Measurements from ENCODE around the gene GTF2H4.

Gene GTF2H4

DNA sequence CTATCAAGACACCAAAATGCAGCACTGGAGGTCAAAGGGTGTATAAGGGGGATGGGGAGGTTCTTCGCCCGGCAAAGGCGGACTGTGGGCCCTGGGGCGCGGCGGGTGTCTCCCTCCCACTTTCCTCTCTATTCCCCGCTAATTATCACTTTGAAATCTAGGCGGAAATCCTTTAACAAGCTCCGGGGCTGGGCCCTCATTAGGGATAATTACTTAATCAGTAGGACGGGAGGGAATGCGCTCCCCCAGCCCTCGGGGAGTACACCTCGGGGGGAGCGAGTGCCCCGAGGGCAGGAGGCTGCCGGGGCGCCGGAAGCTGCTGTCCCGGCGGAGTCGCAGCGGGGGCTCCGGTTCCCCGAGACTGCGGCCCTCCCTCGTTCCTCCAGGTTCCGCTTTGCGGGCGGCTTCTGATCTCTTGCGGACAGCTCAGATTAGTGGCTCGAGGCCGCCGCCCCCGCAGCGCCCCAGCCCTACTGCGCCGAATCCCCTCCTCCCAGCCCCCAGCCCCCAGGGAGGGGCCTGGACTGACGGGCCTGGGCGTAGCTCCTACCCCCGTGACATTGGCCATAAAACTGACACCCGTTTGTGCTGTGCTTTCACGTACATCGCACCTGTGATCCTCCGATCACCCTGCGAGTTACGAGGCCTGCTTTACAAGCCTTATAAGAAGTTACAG, 47.5 kb downstream of the GTF2H4 start:
- no peak for TF ChIP-seq POLR2A (IDR thresholded peaks at IDR 0.05; ENCODE audit: low read depth, low read length)
- FAIRE-seq, result no peak
- DNase-seq (ENCODE audit: insufficient read length, low spot score), result no peak

DNA sequence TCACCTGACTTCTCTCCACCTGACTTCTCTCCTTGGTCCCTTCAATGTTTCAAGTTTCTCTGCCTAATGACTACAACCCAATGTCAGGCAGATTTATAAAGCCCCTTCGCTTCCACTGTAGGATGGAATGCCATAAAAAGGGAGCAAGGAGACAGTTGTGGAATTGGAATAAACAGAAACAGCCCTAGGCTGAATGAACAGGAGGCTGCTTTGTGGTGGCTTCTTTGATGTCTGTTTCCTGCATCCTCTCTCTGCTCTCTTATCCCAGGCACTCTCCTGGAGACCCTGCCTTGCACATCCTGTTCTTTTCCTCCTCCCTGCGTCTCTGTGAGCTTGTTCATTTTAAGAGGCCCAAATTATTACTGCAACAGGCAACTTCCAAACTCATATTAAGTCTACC, 49.7 kb downstream of the GTF2H4 start:
- no peak for TF ChIP-seq POLR2A (IDR thresholded peaks at IDR 0.05; ENCODE audit: low read depth, low read length)
- DNase-seq (ENCODE audit: insufficient read length, low spot score), result no peak
- FAIRE-seq, result no peak

DNA sequence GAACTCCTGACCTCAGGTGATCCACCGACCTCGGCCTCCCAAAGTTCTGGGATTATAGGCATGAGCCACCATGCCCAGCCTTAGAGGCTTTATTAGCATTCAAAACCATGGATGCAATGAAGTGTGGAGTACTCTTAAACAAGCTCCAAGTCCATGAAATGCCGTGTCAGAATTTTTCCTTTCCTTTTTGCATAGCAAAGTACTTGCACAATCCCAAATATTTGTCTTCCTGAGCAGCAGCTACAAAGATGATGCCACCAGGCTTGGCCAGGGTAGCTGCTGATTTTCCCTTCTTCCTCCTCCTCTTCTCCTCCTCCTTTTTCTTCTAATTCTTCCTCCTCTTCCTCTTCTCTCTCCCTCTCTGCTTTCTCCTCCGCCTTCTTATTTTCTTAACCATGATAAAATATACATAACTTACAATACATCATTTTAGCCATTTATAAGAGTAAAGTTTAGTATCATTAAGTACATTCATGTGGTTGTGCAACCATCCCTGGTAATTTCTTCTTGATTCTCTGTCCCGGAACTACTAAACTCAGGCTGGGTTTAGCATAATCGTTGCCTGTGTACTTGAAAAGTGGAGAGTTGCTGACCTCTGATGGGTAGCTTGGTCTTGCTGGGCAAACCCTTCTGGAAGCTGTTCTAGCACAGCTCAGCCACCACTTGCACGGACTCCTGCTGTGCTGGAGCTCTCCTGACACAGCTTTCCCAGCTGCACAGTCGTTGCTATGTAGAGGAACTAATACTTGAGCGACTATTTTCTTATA, 53.1 kb downstream of the GTF2H4 start:
- no peak for TF ChIP-seq POLR2A (IDR thresholded peaks at IDR 0.05; ENCODE audit: low read depth, low read length)
- FAIRE-seq (no peak), DNase-seq (ENCODE audit: insufficient read length, low spot score) (no peak)

DNA sequence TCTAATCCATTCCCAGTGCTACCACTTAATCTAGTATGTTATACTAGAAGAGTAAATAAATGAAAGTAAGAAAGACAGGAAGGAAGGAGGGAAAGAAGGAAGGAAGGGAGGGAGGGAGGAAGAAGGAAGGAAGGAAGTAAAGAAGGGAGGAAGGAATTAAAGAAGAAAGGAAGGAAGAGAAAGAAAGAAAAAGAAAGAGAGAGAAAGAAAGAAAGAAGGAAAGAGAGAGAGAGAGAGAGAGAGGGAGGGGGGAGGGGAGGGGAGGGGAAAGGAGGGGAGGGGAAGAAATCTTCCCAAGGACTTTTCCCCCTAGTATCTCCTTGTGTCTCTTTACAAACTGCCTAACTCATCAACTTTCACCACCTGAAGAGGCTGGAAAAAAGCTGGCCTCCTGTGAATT, 54.7 kb downstream of the GTF2H4 start:
- TF ChIP-seq POLR2A (IDR thresholded peaks at IDR 0.05; ENCODE audit: low read depth, low read length), result no peak
- FAIRE-seq (no peak), DNase-seq (ENCODE audit: insufficient read length, low spot score) (no peak)

DNA sequence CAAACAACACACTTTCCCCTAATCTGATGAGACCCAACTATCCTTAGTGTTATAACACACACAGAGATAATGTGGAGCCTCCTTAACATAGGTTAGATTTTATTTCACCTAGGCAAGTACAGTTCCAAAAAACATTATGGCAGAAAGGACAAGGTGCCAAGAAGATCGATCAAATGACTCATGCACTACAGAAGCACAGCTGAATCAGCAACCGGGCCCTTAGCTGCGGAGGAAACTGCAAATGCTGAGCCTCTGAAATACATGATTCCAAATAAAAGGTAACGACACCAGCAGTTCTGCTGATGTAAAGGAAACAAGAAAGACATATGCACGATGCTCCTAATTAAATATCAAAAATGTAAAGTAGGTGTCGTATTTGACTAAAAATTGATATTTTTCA, 55.6 kb downstream of the GTF2H4 start:
- TF ChIP-seq POLR2A (IDR thresholded peaks at IDR 0.05; ENCODE audit: low read depth, low read length), result no peak
- peak; percentile 62 for FAIRE-seq
- peak; percentile 56 for DNase-seq (ENCODE audit: insufficient read length, low spot score)

All from H54 (cell line).